Measurements from ENCODE around the gene CTNNA2.

- TF ChIP-seq CTCF (IDR thresholded peaks at IDR 0.05) (no peak), POLR2A (IDR thresholded peaks at IDR 0.05) (no peak)
Measured at GRCh38 chr2:80467262-80467811, 954.5 kb downstream of the CTNNA2 start.
